Ishikawa (cell line): ENCODE measurements around the gene ABHD2.

Source experiments
- CEBPB ChIP-seq: IDR thresholded peaks from 2 replicates; pipeline ENCODE4 v1.6.1; 2012
- NFIC ChIP-seq: IDR thresholded peaks from 2 replicates; pipeline ENCODE4 v1.6.1; 2012
- REST ChIP-seq: IDR thresholded peaks from 2 replicates; pipeline ENCODE4 v1.6.1; 2012; ENCODE audit warnings: low read depth, mild to moderate bottlenecking
- TAF1 ChIP-seq: IDR thresholded peaks from 2 replicates; pipeline ENCODE4 v1.6.1; 2012; ENCODE audit warnings: low read depth, mild to moderate bottlenecking
- TCF12 ChIP-seq: IDR thresholded peaks from 2 replicates; pipeline ENCODE4 v1.6.1; 2012; ENCODE audit warnings: low read depth
- TEAD4 ChIP-seq: IDR thresholded peaks from 2 replicates; pipeline ENCODE4 v1.6.1; 2012
- ZBTB7A ChIP-seq: IDR thresholded peaks from 2 replicates; pipeline ENCODE4 v1.6.1; 2012; ENCODE audit warnings: low read depth
- TF ChIP-seq, protein P1 (sequence below): IDR thresholded peaks from 2 replicates; pipeline ENCODE4 v1.6.1; 2012

GRCh38 chr15:89119489-89120478, 31.5 kb downstream of the ABHD2 start:
- TF ChIP-seq NFIC (no peak), TAF1 (no peak), REST (no peak), TCF12 (no peak), TEAD4 (no peak), ZBTB7A (no peak), CEBPB (no peak)
- TF ChIP-seq, protein P1, sequence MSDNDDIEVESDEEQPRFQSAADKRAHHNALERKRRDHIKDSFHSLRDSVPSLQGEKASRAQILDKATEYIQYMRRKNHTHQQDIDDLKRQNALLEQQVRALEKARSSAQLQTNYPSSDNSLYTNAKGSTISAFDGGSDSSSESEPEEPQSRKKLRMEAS, result no peak
